Fibroblast of lung (primary cell): Measurements from ENCODE around the gene INTS1. TPM values are rescaled to one million over a fixed set of nuclear protein-coding genes. Genes with fewer than 3 reads are reported as not detected.

Source experiments
- DNase-seq, 2 donors: peaks; one replicate each; pipeline versions ENCODE4 v3.0.0 to v3.0.0-alpha.2; 2010; ENCODE audit warnings: low read depth in 2 of 2
- H2AFZ ChIP-seq: 2 replicates; pipeline ENCODE4 v1.5.1; 2012; ENCODE audit warnings: low read length, control low read depth, inconsistent platforms
- H3K27ac ChIP-seq: 2 replicates; pipeline ENCODE4 v1.5.1; 2011; ENCODE audit warnings: low read length, control low read depth; ENCODE audit not compliant: insufficient read depth
- H3K27me3 ChIP-seq: 2 replicates; pipeline ENCODE4 v1.5.1; 2011; ENCODE audit warnings: mild to moderate bottlenecking, low read length; ENCODE audit not compliant: control insufficient read depth, insufficient read depth
- H3K36me3 ChIP-seq: 2 replicates; pipeline ENCODE4 v1.5.1; 2011; ENCODE audit warnings: low read length; ENCODE audit not compliant: control insufficient read depth, insufficient read depth
- H3K4me1 ChIP-seq: 2 replicates; pipeline ENCODE4 v1.5.1; 2011; ENCODE audit warnings: low read length; ENCODE audit not compliant: control insufficient read depth, insufficient read depth; ENCODE audit errors: extremely low read depth
- H3K4me2 ChIP-seq: 2 replicates; pipeline ENCODE4 v1.5.1; 2011; ENCODE audit warnings: low read length, control low read depth; ENCODE audit not compliant: insufficient read depth; ENCODE audit errors: extremely low read depth
- H3K4me3 ChIP-seq, 4 experiments: fragments of 200-600 bp in 1 of 4; sonication (generic) in 1 of 4; replicated peaks in 1 of 4; 2 replicates each; pipeline ENCODE4 v1.5.1; 2011 to 2016; ENCODE audit warnings: low read length in 4 of 4, low read depth in 3 of 4, mild to moderate bottlenecking in 3 of 4, control low read depth in 2 of 4, inconsistent platforms in 1 of 4, mixed read lengths in 1 of 4; ENCODE audit not compliant: insufficient read depth in 1 of 4; ENCODE audit errors: control extremely low read depth in 1 of 4
- H3K79me2 ChIP-seq: 2 replicates; pipeline ENCODE4 v1.5.1; 2012; ENCODE audit warnings: mild to moderate bottlenecking, low read length, inconsistent platforms; ENCODE audit not compliant: control insufficient read depth, insufficient read depth
- H3K9ac ChIP-seq: 2 replicates; pipeline ENCODE4 v1.5.1; 2011; ENCODE audit warnings: mild to moderate bottlenecking, low read length, control low read depth; ENCODE audit not compliant: insufficient read depth
- H3K9me3 ChIP-seq: 2 replicates; pipeline ENCODE4 v1.5.1; 2012; ENCODE audit warnings: low read depth, low read length; ENCODE audit not compliant: control insufficient read depth, insufficient read depth
- H4K20me1 ChIP-seq: 2 replicates; pipeline ENCODE4 v1.5.1; 2011; ENCODE audit warnings: low read length; ENCODE audit not compliant: control insufficient read depth, insufficient read depth; ENCODE audit errors: extremely low read depth
- EZH2 ChIP-seq: IDR thresholded peaks from 2 replicates; pipeline ENCODE4 v1.5.1; 2012; ENCODE audit warnings: low read length, control low read depth, mild to moderate bottlenecking; ENCODE audit errors: missing control alignments
- polyA plus RNA-seq, 2 donors: library from polyadenylated mRNA; depleted of rRNA in 1 of 2; stranded (reverse) in 1 of 2; unstranded in 1 of 2; fragments of >200 nt; gene quantifications; 2 replicates each; pipeline ENCODE4 v1.2.1, GENCODE V29; 2011 to 2012; ENCODE audit warnings: missing spikeins in 1 of 2
- total RNA-seq: library from RNA; depleted of rRNA; stranded (reverse); fragments of >200 nt; gene quantifications from 2 replicates; pipeline ENCODE4 v1.2.1, GENCODE V29; 2014
- TF ChIP-seq, protein P1 (sequence below), 2 donors: IDR thresholded peaks in 1 of 2; conservative IDR thresholded peaks in 1 of 2; 1 replicate in 1 of 2; 2 replicates in 1 of 2; pipeline ENCODE4 v1.5.1; 2011 to 2012; ENCODE audit warnings: low read length in 2 of 2, control low read depth in 1 of 2, inconsistent platforms in 1 of 2, low read depth in 1 of 2, mild to moderate bottlenecking in 1 of 2

The INTS1 gene
- total and polyA plus RNA-seq, 2 donors (not counting 1 experiment from before 2014, with no cell fraction given) = 7.1 to 35.5 TPM

GRCh38 chr7:1499367-1500029 lies 4.7 kb downstream of the INTS1 start:
- Histone ChIP-seq H3K79me2 (peaks cover 25% of the 10 kb centered on the region), H3K9me3 (no peaks in the 10 kb centered on the region), H3K4me2 (no peak overlapping the region), H4K20me1 (no peaks in the 10 kb centered on the region), H3K4me3 (no peak overlapping the region), H3K4me1 (peaks cover 5% of the 10 kb centered on the region), H3K9ac (no peak overlapping the region), H3K27ac (no peak overlapping the region), H2AFZ (no peak overlapping the region), H3K36me3 (peaks cover 22% of the 10 kb centered on the region), H3K27me3 (no peaks in the 10 kb centered on the region)
- TF ChIP-seq EZH2 = no peak
- TF ChIP-seq, protein P1, sequence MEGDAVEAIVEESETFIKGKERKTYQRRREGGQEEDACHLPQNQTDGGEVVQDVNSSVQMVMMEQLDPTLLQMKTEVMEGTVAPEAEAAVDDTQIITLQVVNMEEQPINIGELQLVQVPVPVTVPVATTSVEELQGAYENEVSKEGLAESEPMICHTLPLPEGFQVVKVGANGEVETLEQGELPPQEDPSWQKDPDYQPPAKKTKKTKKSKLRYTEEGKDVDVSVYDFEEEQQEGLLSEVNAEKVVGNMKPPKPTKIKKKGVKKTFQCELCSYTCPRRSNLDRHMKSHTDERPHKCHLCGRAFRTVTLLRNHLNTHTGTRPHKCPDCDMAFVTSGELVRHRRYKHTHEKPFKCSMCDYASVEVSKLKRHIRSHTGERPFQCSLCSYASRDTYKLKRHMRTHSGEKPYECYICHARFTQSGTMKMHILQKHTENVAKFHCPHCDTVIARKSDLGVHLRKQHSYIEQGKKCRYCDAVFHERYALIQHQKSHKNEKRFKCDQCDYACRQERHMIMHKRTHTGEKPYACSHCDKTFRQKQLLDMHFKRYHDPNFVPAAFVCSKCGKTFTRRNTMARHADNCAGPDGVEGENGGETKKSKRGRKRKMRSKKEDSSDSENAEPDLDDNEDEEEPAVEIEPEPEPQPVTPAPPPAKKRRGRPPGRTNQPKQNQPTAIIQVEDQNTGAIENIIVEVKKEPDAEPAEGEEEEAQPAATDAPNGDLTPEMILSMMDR (conservative IDR thresholded peaks at IDR 0.05 in 1 of 2, IDR thresholded peaks at IDR 0.05 in 1 of 2; ENCODE audit: low read depth in 1 of 2, low read length in 2 of 2) = no peak
- no peak for DNase-seq

DNA sequence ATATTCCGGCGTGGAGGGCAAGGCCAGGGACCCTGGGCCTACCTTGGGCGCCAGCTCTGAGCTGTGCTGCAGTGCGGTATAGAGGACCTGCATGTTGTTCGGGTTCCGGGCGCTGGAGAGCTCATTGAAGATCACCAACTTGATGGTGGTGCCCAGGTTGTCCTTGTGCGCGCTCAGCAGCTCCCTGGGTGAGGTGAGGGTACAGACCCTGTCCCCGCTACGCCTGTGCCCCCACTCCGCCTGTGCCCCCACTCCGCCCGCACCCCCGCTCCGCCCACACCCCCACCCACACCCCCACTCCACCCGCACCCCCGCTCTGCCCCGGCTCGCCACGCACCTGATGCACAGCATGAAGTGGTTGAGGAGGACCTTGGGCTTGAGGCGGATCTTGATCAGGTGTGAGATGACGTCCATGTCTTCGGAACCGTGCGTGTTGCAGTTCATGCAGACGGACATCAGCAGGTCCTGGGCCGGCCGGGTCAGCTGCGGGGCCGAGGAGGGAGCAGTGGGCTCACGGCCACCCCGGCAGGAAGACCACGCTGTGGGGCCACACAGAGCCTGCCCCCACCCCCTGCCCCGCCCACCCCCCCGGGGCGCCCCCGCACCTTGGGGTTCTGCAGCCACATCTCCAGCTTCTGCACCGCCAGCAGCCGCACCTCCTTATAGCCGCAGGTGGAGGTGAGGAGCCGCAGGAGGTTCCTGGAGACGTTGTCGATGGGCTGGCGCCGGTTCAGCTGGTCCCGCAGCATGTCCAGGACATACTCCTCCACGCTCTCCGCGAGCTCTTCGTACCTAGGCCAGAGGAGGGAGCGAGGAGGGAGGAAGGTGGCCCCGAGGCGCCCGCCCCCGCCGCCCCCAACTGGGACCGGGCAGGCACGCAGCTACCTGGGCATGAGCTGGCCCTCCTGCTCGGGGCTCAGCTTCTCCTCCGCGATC lies 5.6 kb downstream of the INTS1 start:
- no peak overlapping the region for H3K27ac ChIP-seq
- H3K27me3 ChIP-seq = no peaks in the 10 kb centered on the region
- H4K20me1 ChIP-seq = no peaks in the 10 kb centered on the region
- no peak overlapping the region for H2AFZ ChIP-seq
- H3K4me2 ChIP-seq = no peak overlapping the region
- DNase-seq = no peak
- peaks cover 5% of the 10 kb centered on the region for H3K4me1 ChIP-seq
- H3K9ac ChIP-seq = no peak overlapping the region
- peaks cover 25% of the 10 kb centered on the region for H3K36me3 ChIP-seq
- H3K9me3 ChIP-seq = no peaks in the 10 kb centered on the region
- peaks cover 22% of the 10 kb centered on the region for H3K79me2 ChIP-seq
- no peak overlapping the region for H3K4me3 ChIP-seq
- TF ChIP-seq, protein P1 (conservative IDR thresholded peaks at IDR 0.05 in 1 of 2, IDR thresholded peaks at IDR 0.05 in 1 of 2; ENCODE audit: low read depth in 1 of 2, low read length in 2 of 2) = no peak
- no peak for TF ChIP-seq EZH2

GRCh38 chr7:1497293-1497927 lies 6.8 kb downstream of the INTS1 start:
- Histone ChIP-seq H3K4me1 (no peaks in the 10 kb centered on the region), H3K4me3 (no peak overlapping the region), H3K36me3 (peaks cover 27% of the 10 kb centered on the region), H3K79me2 (peaks cover 10% of the 10 kb centered on the region), H3K4me2 (no peak overlapping the region), H3K9me3 (no peaks in the 10 kb centered on the region), H3K27me3 (no peaks in the 10 kb centered on the region), H2AFZ (no peak overlapping the region), H3K9ac (no peak overlapping the region), H4K20me1 (no peaks in the 10 kb centered on the region), H3K27ac (no peak overlapping the region)
- TF ChIP-seq EZH2 = no peak
- TF ChIP-seq, protein P1 (conservative IDR thresholded peaks at IDR 0.05 in 1 of 2, IDR thresholded peaks at IDR 0.05 in 1 of 2; ENCODE audit: low read depth in 1 of 2, low read length in 2 of 2) = no peak
- DNase-seq = no peak
